Epithelial cell of prostate (primary cell): Measurements from ENCODE around the gene TPRX2.
"Not testable (repeated sequence)": the region's sequence is repeated elsewhere in the genome, so short reads cannot be mapped to it uniquely, and the experiment has no call there.

Experiments used
- DNase-seq: peaks from one replicate; pipeline ENCODE4 v3.0.0-alpha.2; 2011; ENCODE audit warnings: low read depth, low spot score
- H3K27ac ChIP-seq: fragments of 450-650 bp; 2 replicates; pipeline ENCODE4 v1.5.1; 2017; ENCODE audit warnings: mild to moderate bottlenecking

TPRX2 gene

GRCh38 chr19:47910191-47910590 lies 51.2 kb downstream of the TPRX2 start:
- not testable (repeated sequence) for DNase-seq, H3K27ac ChIP-seq
